Transverse colon (tissue), 4 donors: Measurements from ENCODE around the gene MARS1. TPM values are rescaled to one million over a fixed set of nuclear protein-coding genes. Genes with fewer than 3 reads are reported as not detected.
"Not testable (repeated sequence)": the region's sequence is repeated elsewhere in the genome, so short reads cannot be mapped to it uniquely, and the experiment has no call there.

Source experiments
- DNase-seq: peaks from one replicate; pipeline ENCODE4 v3.0.0-alpha.2; 2019
- H3K27ac ChIP-seq, 4 donors: fragments of 200-600 bp; sonication (generic); 2 replicates each; pipeline ENCODE4 v1.5.1; 2016 to 2018; ENCODE audit warnings: inconsistent platforms in 4 of 4
- H3K27me3 ChIP-seq: fragments of 200-600 bp; sonication (generic); 2 replicates; pipeline ENCODE4 v1.5.1; 2017; ENCODE audit warnings: inconsistent platforms
- H3K36me3 ChIP-seq, 4 donors: fragments of 200-600 bp; sonication (generic); 2 replicates each; pipeline ENCODE4 v1.5.1; 2017 to 2019; ENCODE audit warnings: inconsistent platforms in 4 of 4
- H3K4me1 ChIP-seq, 4 donors: fragments of 200-600 bp; sonication (generic); 2 replicates each; pipeline ENCODE4 v1.5.1; 2017 to 2020; ENCODE audit warnings: inconsistent platforms in 4 of 4
- H3K4me3 ChIP-seq, 4 donors: fragments of 200-600 bp; sonication (generic); 1 replicate in 1 of 4; 2 replicates in 3 of 4; pipeline versions ENCODE4 v1.5.1 to v1.6.1; 2017 to 2019; ENCODE audit warnings: inconsistent platforms in 4 of 4
- H3K9me3 ChIP-seq, 2 donors: fragments of 200-600 bp; sonication (generic); 2 replicates each; pipeline ENCODE4 v1.5.1; 2017 to 2019; ENCODE audit warnings: inconsistent platforms in 2 of 2
- CTCF ChIP-seq, 5 experiments: fragments of 200-600 bp in 3 of 5; fragments of 450-650 bp in 2 of 5; sonication (generic) in 3 of 5; IDR thresholded peaks; 1 replicate in 2 of 5; 2 replicates in 3 of 5; pipeline ENCODE4 v1.5.1; 2016 to 2017; ENCODE audit warnings: antibody characterized with exemption in 5 of 5, inconsistent platforms in 3 of 5, mild to moderate bottlenecking in 2 of 5, moderate library complexity in 1 of 5
- EP300 ChIP-seq: sonication (generic); formaldehyde crosslinking; IDR thresholded peaks from one replicate; pipeline ENCODE4 v1.6.1; 2017; ENCODE audit warnings: antibody characterized with exemption, low read depth
- POLR2A ChIP-seq: fragments of 450-650 bp; IDR thresholded peaks from one replicate; pipeline ENCODE4 v1.6.1; 2016; ENCODE audit warnings: antibody characterized with exemption, mild to moderate bottlenecking, moderate library complexity
- POLR2AphosphoS5 ChIP-seq, 3 donors: sonication (generic); formaldehyde crosslinking; IDR thresholded peaks; one replicate each; pipeline ENCODE4 v1.6.1; 2016; ENCODE audit warnings: antibody characterized with exemption in 3 of 3
- WGBS, 2 donors: methylation state at CpG; one replicate each; pipeline ENCODE4 v1.1.5; 2018; ENCODE audit warnings: low coverage in 1 of 2; 5-methylcytosine and 5-hydroxymethylcytosine counted together
- in situ Hi-C, 4 donors: fragments of 200-750 bp; cut with MboI; loops; one replicate each; pipeline versions ENCODE4 v1.15.0 to v1.15.1; 2017; ENCODE audit warnings: low sequenced_read_pairs in 3 of 4, low pct_ligation_motif_present in 1 of 4, low pct_unique_long_range_greater_than_20kb in 1 of 4
- intact Hi-C: fragments of 100-400 bp; cut with DNase I; formaldehyde crosslinking; loops from one replicate; pipeline ENCODE4 v1.15.1; 2023; ENCODE audit warnings: low total_unique reads
- total RNA-seq, 4 donors: library from RNA; depleted of rRNA; stranded (reverse); fragments of >200 nt; gene quantifications; one replicate each; pipeline ENCODE4 v1.1.0, GENCODE V29; 2016

The MARS1 gene
- 100 to 1,000 TPM in 2 of 4 donors, 10 to 100 TPM in 2; 39.0 to 184 (median 103) TPM for total RNA-seq

DNA sequence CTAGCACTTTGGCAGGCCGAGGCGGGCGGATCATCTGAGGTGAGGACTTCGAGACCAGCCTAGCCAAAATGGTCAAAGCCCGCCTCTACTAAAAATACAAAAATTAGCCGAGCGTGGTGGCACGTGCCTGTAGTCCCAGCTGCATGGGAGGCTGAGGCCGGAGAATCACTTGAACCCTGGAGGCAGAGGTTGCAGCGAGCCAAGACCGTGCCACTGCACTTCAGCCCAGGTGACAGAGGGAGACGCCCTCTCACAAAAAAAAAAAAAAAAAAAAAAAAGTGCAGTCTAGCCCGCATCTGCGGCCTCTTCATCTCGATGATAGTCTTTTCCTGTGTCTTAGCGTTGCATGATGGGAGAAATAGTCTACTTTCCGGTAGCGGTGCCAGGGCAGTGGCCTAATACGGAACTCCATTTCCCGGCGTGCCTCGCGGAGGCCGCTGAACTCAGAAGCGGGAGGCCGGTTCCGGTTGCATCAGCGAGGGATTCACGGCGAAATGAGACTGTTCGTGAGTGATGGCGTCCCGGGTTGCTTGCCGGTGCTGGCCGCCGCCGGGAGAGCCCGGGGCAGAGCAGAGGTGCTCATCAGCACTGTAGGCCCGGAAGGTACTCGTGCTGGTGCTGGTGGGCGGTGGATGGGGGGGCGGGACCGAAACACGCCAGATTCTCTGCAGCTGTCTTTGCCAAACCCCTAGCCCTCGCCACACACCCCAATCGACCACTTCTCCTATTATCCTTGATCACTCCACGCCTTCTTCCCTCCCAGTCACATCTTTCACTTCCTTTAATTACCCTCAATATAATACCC, at the start of gene MARS1:
MARS1 (plus strand) TSS at position 472 of the 805 bp plus-strand sequence; CDS start at position 495, 23 bp downstream.
- peak within 1 kb of the TSS; percentile 80 to 91 (median 84) for H3K27ac ChIP-seq
- DNase-seq = peak; percentile 96
- H3K9me3 ChIP-seq = no peaks in the 10 kb centered on the region
- WGBS, 2 donors = 1 to 6% methylated on average over 10 to 47 of the region's 47 CpGs
- intact Hi-C loops (no loop called here), in situ Hi-C loops (no loop called here)
- TF ChIP-seq POLR2A = peak; percentile 66
- TF ChIP-seq EP300 = no peak
- peak; percentile 73 to 85 (median 85) for TF ChIP-seq POLR2AphosphoS5 (IDR thresholded peaks at IDR 0.05)
- TF ChIP-seq CTCF (IDR thresholded peaks at IDR 0.05) = peak in 1 of 5 experiments; percentile 18
- H3K4me3 ChIP-seq = peak within 1 kb of the TSS; percentile 63 to 93 (median 74)
- H3K36me3 ChIP-seq = peaks cover 0 to 19% (median 8%) of the 10 kb centered on the region in 4 donors
- H3K27me3 ChIP-seq = no peaks in the 10 kb centered on the region
- H3K4me1 ChIP-seq = peaks cover 8 to 16% (median 14%) of the 10 kb centered on the region in 4 donors

DNA sequence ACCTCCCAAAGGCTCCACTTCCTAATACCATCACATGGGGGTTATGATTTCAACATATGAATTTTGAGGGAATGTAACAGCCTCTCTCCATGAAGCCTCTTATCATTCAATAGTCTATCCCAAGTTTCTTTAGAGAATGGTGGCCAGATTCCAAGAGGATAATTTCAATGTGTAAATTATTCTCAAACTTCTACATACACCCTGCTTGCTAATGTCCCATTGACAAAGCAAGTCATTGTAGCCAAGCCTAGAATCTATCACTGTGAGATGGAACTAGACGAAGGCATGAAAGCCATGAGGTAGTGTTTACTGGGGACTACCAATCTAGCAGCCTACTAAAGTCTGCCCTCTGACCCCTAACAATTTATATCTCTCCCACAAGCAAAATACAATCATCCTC, 49.5 kb upstream of the MARS1 start:
- no peak overlapping the region for H3K27ac ChIP-seq
- DNase-seq = no peak
- TF ChIP-seq CTCF (IDR thresholded peaks at IDR 0.05) (no peak), POLR2A (no peak), EP300 (no peak), POLR2AphosphoS5 (IDR thresholded peaks at IDR 0.05) (no peak)
- H3K36me3 ChIP-seq = no peaks in the 10 kb centered on the region
- intact Hi-C loops (no loop called here), in situ Hi-C loops (loop anchor here in 1 of 4 donors (25.0 kb wide), 1 partner anchor 126 kb away; no protein-coding TSS in a partner anchor)
- H3K27me3 ChIP-seq = no peaks in the 10 kb centered on the region
- WGBS, 2 donors = 20 to 56% methylated on average over 1 of the region's 1 CpG
- no peaks in the 10 kb centered on the region for H3K4me1 ChIP-seq
- no peak overlapping the region for H3K4me3 ChIP-seq
- no peaks in the 10 kb centered on the region for H3K9me3 ChIP-seq

DNA sequence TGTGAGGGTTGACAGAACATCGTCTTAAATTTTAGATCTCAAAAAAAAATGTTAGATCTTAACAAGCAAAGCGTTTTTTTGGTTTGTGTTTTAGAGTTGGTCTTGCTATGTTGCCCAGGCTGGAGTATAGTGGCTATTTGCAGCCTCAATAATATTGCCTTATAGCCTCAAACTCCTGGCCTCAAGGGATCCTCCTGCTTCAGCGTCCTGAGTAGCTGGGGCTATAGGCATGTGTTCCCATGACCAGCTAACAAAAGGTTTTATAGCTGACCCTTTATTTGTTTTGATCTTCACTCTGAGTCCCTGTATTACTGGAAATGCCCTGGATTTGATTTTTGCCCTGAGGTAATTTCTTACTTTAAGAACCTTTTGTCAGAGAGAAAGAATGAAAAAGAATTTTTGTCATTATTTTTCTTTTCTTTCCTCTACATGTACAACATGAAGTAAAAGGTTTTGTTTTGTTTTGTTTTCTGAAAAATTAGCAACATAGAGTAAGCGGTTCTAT, 48.1 kb upstream of the MARS1 start:
- Histone ChIP-seq H3K36me3 (no peaks in the 10 kb centered on the region), H3K27ac (no peak overlapping the region), H3K4me3 (no peak overlapping the region), H3K9me3 (no peaks in the 10 kb centered on the region), H3K4me1 (no peaks in the 10 kb centered on the region), H3K27me3 (no peaks in the 10 kb centered on the region)
- no peak for DNase-seq
- no peak for TF ChIP-seq EP300
- TF ChIP-seq CTCF (IDR thresholded peaks at IDR 0.05) = no peak
- TF ChIP-seq POLR2AphosphoS5 (IDR thresholded peaks at IDR 0.05) = no peak
- no peak for TF ChIP-seq POLR2A
- intact Hi-C loops (no loop called here), in situ Hi-C loops (loop anchor here in 3 of 4 donors (10.0 to 25.0 kb wide), 2 partner anchors 128 to 145 kb away; no protein-coding TSS in a partner anchor)
- 77 to 85% methylated on average over 4 of the region's 4 CpGs for WGBS, 2 donors

GRCh38 chr12:57441393-57441792, 46.5 kb upstream of the MARS1 start:
- H3K9me3 ChIP-seq, intact Hi-C loops, H3K27ac ChIP-seq, H3K27me3 ChIP-seq, H3K4me1 ChIP-seq, H3K36me3 ChIP-seq, H3K4me3 ChIP-seq, DNase-seq: not testable (repeated sequence)
- in situ Hi-C loops = loop anchor here in 3 of 4 donors (10.0 to 25.0 kb wide), 2 partner anchors 129 to 147 kb away; no protein-coding TSS in a partner anchor
- WGBS, 2 donors = 85 to 88% methylated on average over 2 of the region's 2 CpGs
